NB4 (cell line): ENCODE measurements around the gene SDC3.
A peak's percentile ranks its signal among the peaks of the same experiment; 100 is the strongest.

Experiments
- DNase-seq: peaks from one replicate; pipeline ENCODE4 v3.0.0; 2010; ENCODE audit warnings: low read depth
- H3K4me3 ChIP-seq: one replicate; pipeline ENCODE4 v1.5.1; 2011; ENCODE audit warnings: mild to moderate bottlenecking, low read depth, low read length, moderate library complexity
- MYC ChIP-seq: IDR thresholded peaks from 2 replicates; pipeline ENCODE4 v1.6.1; 2011; ENCODE audit warnings: low read depth, low read length
- POLR2A ChIP-seq: IDR thresholded peaks from 2 replicates; pipeline ENCODE4 v1.6.1; 2011; ENCODE audit warnings: mild to moderate bottlenecking; ENCODE audit not compliant: insufficient read length; ENCODE audit errors: extremely low read depth
- TF ChIP-seq, protein P1 (sequence below): IDR thresholded peaks from 2 replicates; pipeline ENCODE4 v1.6.1; 2011; ENCODE audit warnings: low read depth, low read length
- TF ChIP-seq, protein P2 (sequence below): IDR thresholded peaks from one replicate; pipeline ENCODE4 v1.5.1; 2012; ENCODE audit warnings: low read depth, low read length

Gene SDC3

DNA sequence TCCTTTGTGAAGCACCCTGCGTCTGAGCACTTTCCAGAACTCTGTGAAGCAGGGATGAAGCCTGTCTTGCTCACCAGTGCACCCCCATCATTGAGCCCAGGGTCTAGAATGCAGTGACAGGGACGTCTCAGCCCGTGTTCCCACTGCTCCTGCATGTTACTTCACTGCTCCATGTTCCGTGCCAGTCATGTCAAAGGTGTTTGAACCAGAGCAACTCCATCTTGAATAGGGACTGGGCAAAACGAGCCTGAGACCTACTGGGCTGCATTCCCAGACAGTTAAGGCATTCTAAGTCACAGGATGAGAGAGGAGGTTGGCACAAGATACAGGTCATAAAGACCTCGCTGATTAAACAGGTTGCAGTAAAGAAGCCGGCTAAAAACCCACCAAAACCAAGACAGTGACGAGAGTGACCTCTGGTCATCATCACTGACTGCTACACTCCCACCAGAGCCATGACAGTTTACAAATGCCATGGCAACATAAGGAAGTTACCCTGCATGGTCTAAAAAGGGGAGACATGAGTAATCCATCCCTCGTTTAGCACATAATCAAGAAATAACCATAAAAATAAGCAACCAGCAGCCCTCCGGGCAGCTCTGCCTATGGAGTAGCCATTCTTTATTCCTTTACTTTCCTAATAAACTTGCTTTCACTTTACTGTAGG is 63.2 kb downstream of the SDC3 start:
- H3K4me3 ChIP-seq: no peak overlapping the region
- no peak for TF ChIP-seq MYC
- no peak for TF ChIP-seq POLR2A
- TF ChIP-seq, protein P1, sequence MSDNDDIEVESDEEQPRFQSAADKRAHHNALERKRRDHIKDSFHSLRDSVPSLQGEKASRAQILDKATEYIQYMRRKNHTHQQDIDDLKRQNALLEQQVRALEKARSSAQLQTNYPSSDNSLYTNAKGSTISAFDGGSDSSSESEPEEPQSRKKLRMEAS: no peak
- TF ChIP-seq, protein P2, sequence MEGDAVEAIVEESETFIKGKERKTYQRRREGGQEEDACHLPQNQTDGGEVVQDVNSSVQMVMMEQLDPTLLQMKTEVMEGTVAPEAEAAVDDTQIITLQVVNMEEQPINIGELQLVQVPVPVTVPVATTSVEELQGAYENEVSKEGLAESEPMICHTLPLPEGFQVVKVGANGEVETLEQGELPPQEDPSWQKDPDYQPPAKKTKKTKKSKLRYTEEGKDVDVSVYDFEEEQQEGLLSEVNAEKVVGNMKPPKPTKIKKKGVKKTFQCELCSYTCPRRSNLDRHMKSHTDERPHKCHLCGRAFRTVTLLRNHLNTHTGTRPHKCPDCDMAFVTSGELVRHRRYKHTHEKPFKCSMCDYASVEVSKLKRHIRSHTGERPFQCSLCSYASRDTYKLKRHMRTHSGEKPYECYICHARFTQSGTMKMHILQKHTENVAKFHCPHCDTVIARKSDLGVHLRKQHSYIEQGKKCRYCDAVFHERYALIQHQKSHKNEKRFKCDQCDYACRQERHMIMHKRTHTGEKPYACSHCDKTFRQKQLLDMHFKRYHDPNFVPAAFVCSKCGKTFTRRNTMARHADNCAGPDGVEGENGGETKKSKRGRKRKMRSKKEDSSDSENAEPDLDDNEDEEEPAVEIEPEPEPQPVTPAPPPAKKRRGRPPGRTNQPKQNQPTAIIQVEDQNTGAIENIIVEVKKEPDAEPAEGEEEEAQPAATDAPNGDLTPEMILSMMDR: no peak
- no peak for DNase-seq

DNA sequence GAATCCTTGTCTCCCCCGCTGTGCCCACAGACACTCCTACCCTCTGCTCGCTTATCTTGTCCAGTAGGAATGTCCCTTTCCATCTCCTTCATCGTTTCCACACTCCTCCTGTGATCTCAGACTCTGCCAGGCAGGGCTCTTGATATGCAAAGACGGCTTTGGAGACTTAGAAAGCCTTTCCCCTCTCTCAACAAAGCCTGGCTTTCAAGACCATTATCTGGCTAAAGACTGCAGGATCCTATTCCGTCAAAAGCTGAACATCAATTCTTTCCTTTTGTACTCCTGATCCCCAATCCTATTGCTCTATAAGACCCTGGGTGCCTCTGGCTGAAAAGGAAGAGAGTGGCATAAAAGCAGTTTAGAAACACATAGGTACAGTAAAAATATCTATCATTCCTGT is 63.9 kb downstream of the SDC3 start:
- DNase-seq: no peak
- TF ChIP-seq POLR2A (no peak), MYC (no peak)
- TF ChIP-seq, protein P1: no peak
- TF ChIP-seq, protein P2: no peak
- no peak overlapping the region for H3K4me3 ChIP-seq

DNA sequence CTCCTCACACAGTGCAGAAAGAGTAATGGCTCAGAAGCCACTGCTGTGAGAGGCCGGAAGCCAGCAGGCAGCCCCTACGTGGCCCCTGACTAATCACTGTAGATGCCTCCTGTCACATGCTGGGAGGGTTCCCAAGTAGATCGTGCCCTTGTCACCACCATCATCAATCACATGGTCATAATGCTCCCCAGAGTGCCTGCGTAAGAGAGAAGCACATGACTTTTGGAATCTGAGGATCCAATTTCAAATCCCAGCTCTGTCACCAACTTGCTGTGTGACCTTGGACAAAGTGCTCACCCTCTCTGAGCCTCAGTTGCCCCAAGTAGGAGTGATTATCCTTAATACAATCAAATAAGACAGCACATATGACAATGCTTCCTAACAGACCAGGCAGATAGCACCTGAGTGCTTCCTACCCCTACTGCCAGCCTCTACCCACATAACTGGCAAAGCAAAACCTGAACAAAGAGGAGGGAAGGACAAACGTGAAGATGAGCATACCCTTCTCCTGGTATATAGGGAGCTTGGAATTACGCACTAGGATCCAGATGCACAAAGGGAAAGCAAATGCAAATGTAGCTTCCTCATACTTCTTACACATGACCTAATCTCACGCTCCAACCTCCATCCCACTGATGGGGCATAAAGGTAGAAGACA is 65.7 kb downstream of the SDC3 start:
- TF ChIP-seq, protein P1: no peak
- TF ChIP-seq POLR2A (no peak), MYC (no peak)
- TF ChIP-seq, protein P2: no peak
- no peak for DNase-seq
- no peak overlapping the region for H3K4me3 ChIP-seq

- peak; percentile 37 for DNase-seq
- TF ChIP-seq MYC (no peak), POLR2A (no peak)
- TF ChIP-seq, protein P1: no peak
- TF ChIP-seq, protein P2: no peak
- H3K4me3 ChIP-seq: no peak overlapping the region
These were observed 67.5 kb downstream of the SDC3 start for GRCh38 chr1:30840904-30841598.

DNA sequence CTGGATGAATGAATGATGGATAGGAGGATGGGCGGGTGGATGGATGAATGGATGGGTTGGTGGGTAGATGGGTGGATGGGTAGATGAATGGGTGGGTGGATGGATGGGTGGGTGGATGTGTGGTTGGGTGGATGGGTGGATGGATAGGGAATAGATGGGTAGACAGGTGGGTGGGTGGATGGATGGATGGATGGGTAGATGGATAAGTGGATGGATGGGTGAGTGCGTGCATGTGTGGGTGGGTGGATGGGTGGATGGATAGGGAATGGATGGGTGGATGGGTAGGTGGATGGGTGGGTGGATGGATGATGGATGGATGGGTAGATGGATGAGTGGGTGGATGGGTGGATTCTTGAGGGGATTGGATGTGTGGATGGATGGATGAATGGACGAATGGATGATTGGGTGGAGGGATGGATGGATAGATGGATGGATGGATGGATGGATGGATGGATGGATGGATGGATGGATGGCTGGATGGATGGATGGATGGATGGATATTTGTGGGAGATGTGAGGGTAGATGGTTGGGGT is 68.7 kb downstream of the SDC3 start:
- DNase-seq: no peak
- H3K4me3 ChIP-seq: no peak overlapping the region
- TF ChIP-seq POLR2A (no peak), MYC (no peak)
- TF ChIP-seq, protein P2: no peak
- TF ChIP-seq, protein P1: no peak
